ENCODE data around the gene FLYWCH1. TPM values are rescaled to one million over a fixed set of nuclear protein-coding genes. Genes with fewer than 3 reads are reported as not detected.

Gene FLYWCH1
- total RNA-seq, 2 experiments from 2014 or later: 26.1 to 61.9 TPM

DNA sequence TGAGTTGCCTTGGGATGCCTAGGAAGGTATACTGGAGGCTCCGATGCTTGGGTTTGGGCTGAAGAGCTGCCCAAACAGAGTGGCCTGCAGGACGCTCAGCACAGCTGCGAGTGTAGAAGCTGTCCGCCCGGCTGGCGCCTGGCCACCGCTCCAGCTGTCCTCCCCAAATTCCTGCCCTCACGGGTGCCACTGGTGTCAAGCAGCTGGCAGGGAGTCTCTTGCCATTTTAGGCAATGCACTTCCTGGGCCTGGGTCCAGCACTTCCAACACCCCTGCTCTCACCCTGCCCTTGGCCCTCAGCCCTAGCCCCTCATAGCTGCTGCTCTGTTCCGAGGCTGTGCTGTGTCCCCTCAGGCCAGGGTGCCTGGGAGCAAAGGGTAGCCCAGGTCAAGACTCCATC is 73.7 kb downstream of the FLYWCH1 start:
- ChIA-PET POLR2A (no interaction called here), CTCF (ENCODE audit: unreplicated experiment) (no interaction called here)
- TF ChIP-seq EZH2phosphoT487 (IDR thresholded peaks at IDR 0.05; ENCODE audit: borderline replicate concordance, low read depth, low read length): no peak
- TF ChIP-seq, protein P1, sequence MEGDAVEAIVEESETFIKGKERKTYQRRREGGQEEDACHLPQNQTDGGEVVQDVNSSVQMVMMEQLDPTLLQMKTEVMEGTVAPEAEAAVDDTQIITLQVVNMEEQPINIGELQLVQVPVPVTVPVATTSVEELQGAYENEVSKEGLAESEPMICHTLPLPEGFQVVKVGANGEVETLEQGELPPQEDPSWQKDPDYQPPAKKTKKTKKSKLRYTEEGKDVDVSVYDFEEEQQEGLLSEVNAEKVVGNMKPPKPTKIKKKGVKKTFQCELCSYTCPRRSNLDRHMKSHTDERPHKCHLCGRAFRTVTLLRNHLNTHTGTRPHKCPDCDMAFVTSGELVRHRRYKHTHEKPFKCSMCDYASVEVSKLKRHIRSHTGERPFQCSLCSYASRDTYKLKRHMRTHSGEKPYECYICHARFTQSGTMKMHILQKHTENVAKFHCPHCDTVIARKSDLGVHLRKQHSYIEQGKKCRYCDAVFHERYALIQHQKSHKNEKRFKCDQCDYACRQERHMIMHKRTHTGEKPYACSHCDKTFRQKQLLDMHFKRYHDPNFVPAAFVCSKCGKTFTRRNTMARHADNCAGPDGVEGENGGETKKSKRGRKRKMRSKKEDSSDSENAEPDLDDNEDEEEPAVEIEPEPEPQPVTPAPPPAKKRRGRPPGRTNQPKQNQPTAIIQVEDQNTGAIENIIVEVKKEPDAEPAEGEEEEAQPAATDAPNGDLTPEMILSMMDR (conservative IDR thresholded peaks at IDR 0.05; ENCODE audit: low read length): no peak
- Histone ChIP-seq H2AFZ (ENCODE audit: low read length) (no peak overlapping the region), H3K9me2 (ENCODE audit: insufficient read depth, low read length) (no peaks in the 10 kb centered on the region), H3K4me2 (ENCODE audit: low read length) (no peak overlapping the region), H4K20me1 (ENCODE audit: insufficient read depth, low read length) (no peaks in the 10 kb centered on the region), H3K27ac (ENCODE audit: low read depth, low read length, poor library complexity, severe bottlenecking) (no peak overlapping the region), H3K4me1 (ENCODE audit: insufficient read depth, low read length, poor library complexity, severe bottlenecking) (peaks cover 34% of the 10 kb centered on the region), H3K9me3 (ENCODE audit: low read length) (no peaks in the 10 kb centered on the region), H3K36me3 (ENCODE audit: insufficient read depth, low read length) (no peaks in the 10 kb centered on the region), H3K4me3 (ENCODE audit: low read depth, low read length, poor library complexity, severe bottlenecking) (no peak overlapping the region), H3K79me2 (ENCODE audit: insufficient read depth, low read depth, low read length) (no peaks in the 10 kb centered on the region)
- intact Hi-C loops (cut with micrococcal nuclease; ENCODE audit: unreplicated experiment): no loop called here
- BruUV-seq (replicated peaks): no TSS peak
- no peak for DNase-seq (ENCODE audit: low spot score)

- no peaks in the 10 kb centered on the region for H3K9me2 ChIP-seq (ENCODE audit: insufficient read depth, low read length)
- H3K4me2 ChIP-seq (ENCODE audit: low read length): no peak overlapping the region
- no peak overlapping the region for H3K4me3 ChIP-seq (ENCODE audit: low read depth, low read length, poor library complexity, severe bottlenecking)
- H3K9me3 ChIP-seq (ENCODE audit: low read length): no peaks in the 10 kb centered on the region
- H4K20me1 ChIP-seq (ENCODE audit: insufficient read depth, low read length): no peaks in the 10 kb centered on the region
- intact Hi-C loops (cut with micrococcal nuclease; ENCODE audit: unreplicated experiment): no loop called here
- H3K4me1 ChIP-seq (ENCODE audit: insufficient read depth, low read length, poor library complexity, severe bottlenecking): peaks cover 32% of the 10 kb centered on the region
- POLR2A ChIA-PET: no interaction called here
- CTCF ChIA-PET (ENCODE audit: unreplicated experiment): no interaction called here
- no peaks in the 10 kb centered on the region for H3K36me3 ChIP-seq (ENCODE audit: insufficient read depth, low read length)
- no peak for TF ChIP-seq EZH2phosphoT487 (IDR thresholded peaks at IDR 0.05; ENCODE audit: borderline replicate concordance, low read depth, low read length)
- TF ChIP-seq, protein P1 (conservative IDR thresholded peaks at IDR 0.05; ENCODE audit: low read length): no peak
- no peaks in the 10 kb centered on the region for H3K79me2 ChIP-seq (ENCODE audit: insufficient read depth, low read depth, low read length)
- H3K27ac ChIP-seq (ENCODE audit: low read depth, low read length, poor library complexity, severe bottlenecking): no peak overlapping the region
- no peak for DNase-seq (ENCODE audit: low spot score)
- no peak overlapping the region for H2AFZ ChIP-seq (ENCODE audit: low read length)
- BruUV-seq (replicated peaks): no TSS peak
Observed at GRCh38 chr16:2985893-2986355, 74.2 kb downstream of the FLYWCH1 start.

DNA sequence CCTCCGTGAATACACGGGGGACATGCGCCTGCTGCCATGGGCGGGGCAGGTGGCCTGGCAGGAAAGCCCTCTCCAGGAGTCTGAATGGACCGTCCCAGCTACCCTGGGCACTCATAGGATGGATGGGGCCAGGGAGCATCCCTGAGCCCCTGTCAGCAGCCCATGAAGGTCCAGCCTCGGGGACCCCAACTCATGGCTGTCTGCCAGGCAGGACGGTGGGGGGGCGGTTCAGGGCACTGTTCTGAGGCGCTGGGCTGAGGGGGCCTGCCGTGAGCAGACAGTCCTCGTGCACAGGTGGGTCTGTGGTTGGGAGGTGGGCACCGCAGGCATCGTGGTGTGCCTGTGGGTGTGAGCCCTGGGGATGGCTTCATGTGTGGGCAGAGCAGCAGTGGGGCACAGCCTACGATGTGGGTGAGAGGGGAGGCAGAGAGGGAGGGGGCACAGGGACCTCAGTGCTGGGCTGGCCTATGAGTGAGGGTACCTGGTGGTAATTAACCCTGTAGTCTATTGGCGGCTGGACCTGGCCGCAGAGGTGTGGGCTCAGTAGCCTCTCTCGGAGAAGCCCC is 75.0 kb downstream of the FLYWCH1 start:
- intact Hi-C loops (cut with micrococcal nuclease; ENCODE audit: unreplicated experiment): no loop called here
- no peak overlapping the region for H3K27ac ChIP-seq (ENCODE audit: low read depth, low read length, poor library complexity, severe bottlenecking)
- H3K36me3 ChIP-seq (ENCODE audit: insufficient read depth, low read length): no peaks in the 10 kb centered on the region
- no peaks in the 10 kb centered on the region for H4K20me1 ChIP-seq (ENCODE audit: insufficient read depth, low read length)
- no peak for DNase-seq (ENCODE audit: low spot score)
- H3K4me1 ChIP-seq (ENCODE audit: insufficient read depth, low read length, poor library complexity, severe bottlenecking): peaks cover 24% of the 10 kb centered on the region
- no peaks in the 10 kb centered on the region for H3K79me2 ChIP-seq (ENCODE audit: insufficient read depth, low read depth, low read length)
- H2AFZ ChIP-seq (ENCODE audit: low read length): no peak overlapping the region
- no TSS peak for BruUV-seq (replicated peaks)
- POLR2A ChIA-PET: no interaction called here
- no peak overlapping the region for H3K4me2 ChIP-seq (ENCODE audit: low read length)
- TF ChIP-seq, protein P1 (conservative IDR thresholded peaks at IDR 0.05; ENCODE audit: low read length): no peak
- TF ChIP-seq EZH2phosphoT487 (IDR thresholded peaks at IDR 0.05; ENCODE audit: borderline replicate concordance, low read depth, low read length): no peak
- H3K4me3 ChIP-seq (ENCODE audit: low read depth, low read length, poor library complexity, severe bottlenecking): no peak overlapping the region
- CTCF ChIA-PET (ENCODE audit: unreplicated experiment): no interaction called here
- H3K9me2 ChIP-seq (ENCODE audit: insufficient read depth, low read length): no peaks in the 10 kb centered on the region
- no peaks in the 10 kb centered on the region for H3K9me3 ChIP-seq (ENCODE audit: low read length)

Data from OCI-LY7 (cell line).